HL-60 (cell line): Measurements from ENCODE around the gene GALNT15.

Experiments used
- DNase-seq, 2 experiments: peaks; one replicate each; pipeline ENCODE4 v3.0.0-alpha.2; 2010 to 2020; ENCODE audit warnings: low read depth in 1 of 2, low spot score in 1 of 2
- H3K27ac ChIP-seq: fragments of 250-450 bp; sonication (Bioruptor Pico); replicated peaks from 2 replicates; pipeline ENCODE4 v1.5.1; 2020; ENCODE audit warnings: mild to moderate bottlenecking, moderate library complexity
- H3K27me3 ChIP-seq: fragments of 250-450 bp; sonication (Bioruptor Pico); 2 replicates; pipeline ENCODE4 v1.5.1; 2021; ENCODE audit warnings: mild to moderate bottlenecking, moderate library complexity; ENCODE audit not compliant: insufficient read depth, poor library complexity, severe bottlenecking
- H3K4me3 ChIP-seq: replicated peaks from 2 replicates; pipeline ENCODE4 v1.5.1; 2011; ENCODE audit warnings: mild to moderate bottlenecking, control low read depth, low read length; ENCODE audit not compliant: insufficient read depth
- CTCF ChIP-seq: IDR thresholded peaks from one replicate; pipeline ENCODE4 v1.5.1; 2011; ENCODE audit warnings: low read length, control low read depth, inconsistent platforms; ENCODE audit not compliant: insufficient read depth
- GABPA ChIP-seq: IDR thresholded peaks from 2 replicates; pipeline ENCODE4 v1.6.1; 2012; ENCODE audit warnings: low read depth
- POLR2AphosphoS5 ChIP-seq: IDR thresholded peaks from 2 replicates; pipeline ENCODE4 v1.6.1; 2012; ENCODE audit warnings: low read depth
- SPI1 ChIP-seq: IDR thresholded peaks from 2 replicates; pipeline ENCODE4 v1.6.1; 2012; ENCODE audit warnings: low read depth, mild to moderate bottlenecking, borderline replicate concordance
- TF ChIP-seq, protein P1 (sequence below): IDR thresholded peaks from 2 replicates; pipeline ENCODE4 v1.6.1; 2012; ENCODE audit warnings: low read depth; ENCODE audit not compliant: insufficient replicate concordance

The GALNT15 gene

GRCh38 chr3:16146015-16146730, 28.3 kb upstream of the GALNT15 start:
- no peak overlapping the region for H3K4me3 ChIP-seq
- DNase-seq, result no peak
- TF ChIP-seq CTCF (no peak), POLR2AphosphoS5 (no peak), SPI1 (no peak), GABPA (no peak)
- TF ChIP-seq, protein P1, sequence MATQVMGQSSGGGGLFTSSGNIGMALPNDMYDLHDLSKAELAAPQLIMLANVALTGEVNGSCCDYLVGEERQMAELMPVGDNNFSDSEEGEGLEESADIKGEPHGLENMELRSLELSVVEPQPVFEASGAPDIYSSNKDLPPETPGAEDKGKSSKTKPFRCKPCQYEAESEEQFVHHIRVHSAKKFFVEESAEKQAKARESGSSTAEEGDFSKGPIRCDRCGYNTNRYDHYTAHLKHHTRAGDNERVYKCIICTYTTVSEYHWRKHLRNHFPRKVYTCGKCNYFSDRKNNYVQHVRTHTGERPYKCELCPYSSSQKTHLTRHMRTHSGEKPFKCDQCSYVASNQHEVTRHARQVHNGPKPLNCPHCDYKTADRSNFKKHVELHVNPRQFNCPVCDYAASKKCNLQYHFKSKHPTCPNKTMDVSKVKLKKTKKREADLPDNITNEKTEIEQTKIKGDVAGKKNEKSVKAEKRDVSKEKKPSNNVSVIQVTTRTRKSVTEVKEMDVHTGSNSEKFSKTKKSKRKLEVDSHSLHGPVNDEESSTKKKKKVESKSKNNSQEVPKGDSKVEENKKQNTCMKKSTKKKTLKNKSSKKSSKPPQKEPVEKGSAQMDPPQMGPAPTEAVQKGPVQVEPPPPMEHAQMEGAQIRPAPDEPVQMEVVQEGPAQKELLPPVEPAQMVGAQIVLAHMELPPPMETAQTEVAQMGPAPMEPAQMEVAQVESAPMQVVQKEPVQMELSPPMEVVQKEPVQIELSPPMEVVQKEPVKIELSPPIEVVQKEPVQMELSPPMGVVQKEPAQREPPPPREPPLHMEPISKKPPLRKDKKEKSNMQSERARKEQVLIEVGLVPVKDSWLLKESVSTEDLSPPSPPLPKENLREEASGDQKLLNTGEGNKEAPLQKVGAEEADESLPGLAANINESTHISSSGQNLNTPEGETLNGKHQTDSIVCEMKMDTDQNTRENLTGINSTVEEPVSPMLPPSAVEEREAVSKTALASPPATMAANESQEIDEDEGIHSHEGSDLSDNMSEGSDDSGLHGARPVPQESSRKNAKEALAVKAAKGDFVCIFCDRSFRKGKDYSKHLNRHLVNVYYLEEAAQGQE, result no peak
- H3K27me3 ChIP-seq, result peaks cover 2% of the 10 kb centered on the region
- no peak overlapping the region for H3K27ac ChIP-seq

GRCh38 chr3:16147220-16147994, 27.1 kb upstream of the GALNT15 start:
- DNase-seq, result no peak
- H3K4me3 ChIP-seq, result no peak overlapping the region
- H3K27ac ChIP-seq, result no peak overlapping the region
- TF ChIP-seq, protein P1, result no peak
- no peak for TF ChIP-seq GABPA
- no peak for TF ChIP-seq CTCF
- TF ChIP-seq POLR2AphosphoS5, result no peak
- no peak for TF ChIP-seq SPI1
- peaks cover 2% of the 10 kb centered on the region for H3K27me3 ChIP-seq

DNA sequence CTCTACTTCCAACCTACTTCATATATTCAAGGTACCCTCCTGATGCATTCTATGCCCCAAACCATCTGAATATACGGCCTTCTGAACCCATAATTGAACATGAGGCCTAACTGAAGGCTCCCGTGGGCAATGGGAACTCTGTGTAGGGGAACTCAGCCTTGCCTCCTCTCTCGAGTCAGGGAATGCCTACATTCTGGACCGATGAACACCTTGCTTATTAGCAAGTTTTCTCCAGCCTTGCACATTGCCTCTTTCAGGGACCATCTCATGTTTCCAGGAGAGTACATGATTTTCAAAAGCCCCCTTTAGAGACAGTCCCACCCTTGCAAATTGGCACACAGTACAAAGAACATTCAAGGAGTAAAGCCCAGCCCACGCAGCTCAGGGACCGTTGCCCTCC, 26.3 kb upstream of the GALNT15 start:
- DNase-seq, result no peak
- TF ChIP-seq SPI1 (no peak), POLR2AphosphoS5 (no peak), GABPA (no peak), CTCF (no peak)
- TF ChIP-seq, protein P1, result no peak
- Histone ChIP-seq H3K27ac (no peak overlapping the region), H3K27me3 (peaks cover 2% of the 10 kb centered on the region), H3K4me3 (no peak overlapping the region)
